Pancreas (tissue), 10 donors: ENCODE measurements around the gene PDE10A. TPM values are rescaled to one million over a fixed set of nuclear protein-coding genes. Genes with fewer than 3 reads are reported as not detected.

ENCODE experiments used
- ATAC-seq, 4 donors: fragments of 200-7000 bp; cut with Tn5 transposase; one replicate each; pipeline versions ENCODE4 v1.8.0 to v1.9.1; 2020; ENCODE audit warnings: mild to moderate bottlenecking in 4 of 4, moderate library complexity in 4 of 4
- DNase-seq, 6 donors: peaks; one replicate each; pipeline ENCODE4 v3.0.0-alpha.2; 2020
- FAIRE-seq: peaks from 2 replicates; lab custom pipeline; 2012; peaks lifted over from hg19 to GRCh38; lab: Jason Lieb, UNC
- H3K27ac ChIP-seq, 4 donors: fragments of 200-600 bp; sonication (generic); 1 replicate in 3 of 4; 2 replicates in 1 of 4; pipeline versions ENCODE4 v1.5.0 to v1.8.0; 2020
- H3K27me3 ChIP-seq, 4 donors: fragments of 200-600 bp; one replicate each; pipeline ENCODE4 v1.8.0; 2021
- H3K36me3 ChIP-seq, 3 donors: fragments of 200-600 bp; sonication (generic) in 1 of 3; one replicate each; pipeline versions ENCODE4 v1.5.0 to v1.8.0; 2020 to 2021
- H3K4me1 ChIP-seq, 3 donors: fragments of 200-600 bp; one replicate each; pipeline ENCODE4 v1.8.0; 2021
- H3K4me3 ChIP-seq, 4 donors: fragments of 200-600 bp; sonication (generic) in 2 of 4; one replicate each; pipeline versions ENCODE4 v1.5.0 to v1.8.0; 2020 to 2021
- H3K9me3 ChIP-seq, 4 donors: fragments of 200-600 bp; one replicate each; pipeline ENCODE4 v1.8.0; 2021
- WGBS, 2 donors: extraction: QIAGEN DNeasy Blood & Tissue Kit; methylation state at CpG; one replicate each; pipeline ENCODE4 v1.1.7; 2013; 5-methylcytosine and 5-hydroxymethylcytosine counted together
- intact Hi-C, 3 donors: fragments of 100-400 bp; cut with DNase I; formaldehyde crosslinking; loops; one replicate each; pipeline versions ENCODE4 v1.11.1 to v1.14.2; 2022
- polyA plus RNA-seq, 2 donors: library from polyadenylated mRNA; stranded (reverse); fragments of 200-250 nt; gene quantifications; one replicate each; pipeline ENCODE4 v1.2.3, GENCODE V29; 2013
- total RNA-seq, 6 donors: library from RNA; stranded (reverse); fragmentation: NEBNext Ultra II Directional in 4 of 6; extraction: Animal tissue kit (Norgen Biotek cat#: 25700) in 4 of 6; gene quantifications; one replicate each; pipeline versions ENCODE4 v1.2.1 to v1.2.4, GENCODE V29; 2021 to 2023
- TF ChIP-seq, protein P1 (sequence below), 4 donors: fragments of 200-600 bp; sonication (generic) in 3 of 4; IDR thresholded peaks; one replicate each; pipeline versions ENCODE4 v1.5.0 to v1.8.0; 2021; ENCODE audit warnings: antibody characterized with exemption in 4 of 4
- donor health status: healthy with polysubstance abuse.
- donor health status: DM: no; HTN: no; CAD: no; lungs with moderate emphysema.
- donor health status: DM: no; HTN: no; CAD: no.
- donor health status: control.
- donor health status: control.
- donor health status: Bipolar disorder and iron deficiency.
- donor health status: DM: yes; HTN: yes; CAD: no.
- donor health status: DM: no; HTN: no; CAD: no.
- donor health status: DM: no; HTN: no; CAD: no.
- donor health status: DM: yes; HTN: yes; CAD: no.

The PDE10A gene
- total and polyA plus RNA-seq, 8 donors: 0.83 to 5.7 (median 2.7) TPM

DNA sequence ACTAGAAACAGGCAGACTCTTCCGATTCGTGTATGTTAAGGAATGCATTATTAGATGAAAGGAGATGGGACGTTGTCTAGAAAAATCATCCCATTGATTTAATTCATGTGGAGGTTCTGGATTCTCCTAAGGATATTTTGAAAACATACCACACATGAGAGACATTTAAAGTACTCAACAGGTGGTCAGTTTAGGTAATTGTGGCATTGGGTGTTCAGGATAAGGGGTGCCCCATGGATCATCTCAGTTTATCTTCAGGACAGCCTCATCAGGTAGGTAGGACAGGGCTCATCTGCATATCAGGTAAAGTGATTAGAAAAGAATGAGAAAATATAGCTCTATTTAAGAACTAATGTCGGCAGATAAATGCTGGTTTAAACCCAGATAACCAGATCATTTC is 15.9 kb upstream of the PDE10A start:
- TF ChIP-seq, protein P1, sequence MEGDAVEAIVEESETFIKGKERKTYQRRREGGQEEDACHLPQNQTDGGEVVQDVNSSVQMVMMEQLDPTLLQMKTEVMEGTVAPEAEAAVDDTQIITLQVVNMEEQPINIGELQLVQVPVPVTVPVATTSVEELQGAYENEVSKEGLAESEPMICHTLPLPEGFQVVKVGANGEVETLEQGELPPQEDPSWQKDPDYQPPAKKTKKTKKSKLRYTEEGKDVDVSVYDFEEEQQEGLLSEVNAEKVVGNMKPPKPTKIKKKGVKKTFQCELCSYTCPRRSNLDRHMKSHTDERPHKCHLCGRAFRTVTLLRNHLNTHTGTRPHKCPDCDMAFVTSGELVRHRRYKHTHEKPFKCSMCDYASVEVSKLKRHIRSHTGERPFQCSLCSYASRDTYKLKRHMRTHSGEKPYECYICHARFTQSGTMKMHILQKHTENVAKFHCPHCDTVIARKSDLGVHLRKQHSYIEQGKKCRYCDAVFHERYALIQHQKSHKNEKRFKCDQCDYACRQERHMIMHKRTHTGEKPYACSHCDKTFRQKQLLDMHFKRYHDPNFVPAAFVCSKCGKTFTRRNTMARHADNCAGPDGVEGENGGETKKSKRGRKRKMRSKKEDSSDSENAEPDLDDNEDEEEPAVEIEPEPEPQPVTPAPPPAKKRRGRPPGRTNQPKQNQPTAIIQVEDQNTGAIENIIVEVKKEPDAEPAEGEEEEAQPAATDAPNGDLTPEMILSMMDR (IDR thresholded peaks at IDR 0.05): no peak
- Histone ChIP-seq H3K36me3 (no peaks in the 10 kb centered on the region), H3K4me3 (no peak overlapping the region), H3K9me3 (no peaks in the 10 kb centered on the region), H3K4me1 (no peaks in the 10 kb centered on the region), H3K27ac (no peak overlapping the region), H3K27me3 (no peaks in the 10 kb centered on the region)
- FAIRE-seq: no peak
- no peak for DNase-seq
- WGBS, 2 donors: 48 to 64% methylated on average over 4 of the region's 4 CpGs
- intact Hi-C loops: no loop called here
- ATAC-seq: no peak

DNA sequence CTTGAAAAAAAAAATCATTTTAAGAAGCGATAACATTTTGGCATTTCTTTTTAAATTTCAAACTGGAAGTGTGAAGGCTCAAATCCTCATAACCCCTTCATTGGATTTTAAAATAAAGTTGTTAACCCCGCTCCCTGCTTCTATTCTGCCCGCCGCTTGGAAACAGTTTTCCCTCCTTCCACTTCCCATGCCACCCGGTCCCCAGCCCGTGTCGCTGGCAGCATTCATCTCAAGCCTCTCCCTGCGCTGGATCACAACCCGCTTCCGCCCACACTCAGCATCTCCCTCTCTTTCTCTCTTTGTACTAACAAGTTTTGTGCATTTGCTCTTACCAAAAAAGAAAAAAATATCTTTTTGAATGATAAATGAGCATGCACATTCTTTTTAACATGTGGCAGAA is 15.4 kb upstream of the PDE10A start:
- H3K27ac ChIP-seq: no peak overlapping the region
- H3K27me3 ChIP-seq: no peaks in the 10 kb centered on the region
- no peak for FAIRE-seq
- no peaks in the 10 kb centered on the region for H3K36me3 ChIP-seq
- WGBS, 2 donors: 80 to 86% methylated on average over 10 of the region's 10 CpGs
- no peak for ATAC-seq
- TF ChIP-seq, protein P1 (IDR thresholded peaks at IDR 0.05): no peak
- no peaks in the 10 kb centered on the region for H3K4me1 ChIP-seq
- intact Hi-C loops: no loop called here
- no peak overlapping the region for H3K4me3 ChIP-seq
- no peak for DNase-seq
- H3K9me3 ChIP-seq: no peaks in the 10 kb centered on the region

DNA sequence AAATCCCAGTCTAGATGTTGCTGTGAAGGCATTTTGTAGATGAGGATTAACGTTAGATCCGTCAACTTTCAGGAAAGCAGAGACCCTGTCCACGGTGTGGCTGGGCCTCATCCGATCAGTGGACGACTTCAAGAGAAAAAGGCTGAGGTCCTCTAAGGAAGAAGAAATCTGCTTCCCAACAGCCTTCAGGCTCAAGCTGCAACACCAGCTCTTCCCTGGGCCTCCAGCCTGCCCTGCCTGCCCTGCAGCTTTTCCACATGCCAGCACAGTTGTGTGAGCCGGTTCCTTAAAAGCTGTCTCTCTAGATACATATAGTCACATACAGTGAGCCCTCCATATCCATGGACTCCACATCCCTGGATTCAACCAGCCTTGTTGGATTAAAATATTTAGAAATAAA is 14.1 kb upstream of the PDE10A start:
- H3K27ac ChIP-seq: no peak overlapping the region
- WGBS, 2 donors: 86 to 93% methylated on average over 6 of the region's 6 CpGs
- no peak overlapping the region for H3K4me3 ChIP-seq
- H3K36me3 ChIP-seq: no peaks in the 10 kb centered on the region
- FAIRE-seq (no peak), DNase-seq (no peak), ATAC-seq (no peak)
- no peaks in the 10 kb centered on the region for H3K27me3 ChIP-seq
- no peaks in the 10 kb centered on the region for H3K4me1 ChIP-seq
- no peaks in the 10 kb centered on the region for H3K9me3 ChIP-seq
- TF ChIP-seq, protein P1 (IDR thresholded peaks at IDR 0.05): no peak
- intact Hi-C loops: no loop called here

DNA sequence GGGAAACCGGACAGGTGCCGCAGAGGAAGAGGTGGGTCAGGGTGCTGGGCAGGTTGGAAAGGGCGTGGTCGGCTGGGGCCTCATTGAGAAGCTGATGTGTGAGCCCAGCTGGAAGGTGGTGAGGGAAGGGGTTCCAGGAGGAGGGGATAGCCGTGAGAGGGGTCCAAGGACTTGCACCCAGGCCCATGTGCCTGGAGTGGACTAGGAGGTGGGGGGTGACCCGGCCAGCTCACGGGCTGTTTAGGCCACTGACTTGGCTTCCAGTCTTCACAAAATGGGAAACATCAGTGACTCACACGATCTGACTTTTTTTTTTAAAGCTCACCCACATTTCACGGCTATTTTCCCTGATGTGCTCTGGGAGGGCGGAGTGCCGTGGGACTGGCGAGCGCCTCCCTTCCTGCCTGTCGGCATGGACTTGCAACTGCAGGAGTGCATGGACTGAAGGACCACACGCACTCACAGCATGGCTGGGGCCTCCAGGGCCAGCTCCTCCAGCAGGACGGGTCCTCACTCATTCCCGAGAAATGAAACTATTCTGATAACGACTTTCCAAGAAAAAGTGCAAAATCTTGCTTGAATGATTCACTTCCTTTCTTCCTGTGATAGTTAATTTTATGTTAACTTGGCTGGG is 13.5 kb upstream of the PDE10A start:
- 70 to 77% methylated on average over 18 of the region's 18 CpGs for WGBS, 2 donors
- DNase-seq (no peak), FAIRE-seq (no peak), ATAC-seq (peak in 2 of 4 donors; percentile 32 to 41)
- intact Hi-C loops: no loop called here
- H3K4me1 ChIP-seq: no peaks in the 10 kb centered on the region
- no peak overlapping the region for H3K4me3 ChIP-seq
- no peaks in the 10 kb centered on the region for H3K9me3 ChIP-seq
- H3K36me3 ChIP-seq: no peaks in the 10 kb centered on the region
- no peak overlapping the region for H3K27ac ChIP-seq
- TF ChIP-seq, protein P1 (IDR thresholded peaks at IDR 0.05): no peak
- H3K27me3 ChIP-seq: no peaks in the 10 kb centered on the region

- WGBS, 2 donors: 53 to 61% methylated on average over 1 of the region's 1 CpG
- no peak for DNase-seq
- H3K4me3 ChIP-seq: no peak overlapping the region
- intact Hi-C loops: no loop called here
- H3K27ac ChIP-seq: no peak overlapping the region
- H3K9me3 ChIP-seq: no peaks in the 10 kb centered on the region
- no peaks in the 10 kb centered on the region for H3K4me1 ChIP-seq
- ATAC-seq: no peak
- H3K36me3 ChIP-seq: no peaks in the 10 kb centered on the region
- TF ChIP-seq, protein P1 (IDR thresholded peaks at IDR 0.05): no peak
- FAIRE-seq: no peak
- H3K27me3 ChIP-seq: peaks cover 0 to 5% (median 0%) of the 10 kb centered on the region in 4 donors
These were observed 12.1 kb upstream of the PDE10A start for GRCh38 chr6:165675120-165675519.
